Epithelial cell of prostate (primary cell): ENCODE data around the gene PTPRG.

Source experiments
- DNase-seq: peaks from one replicate; pipeline ENCODE4 v3.0.0-alpha.2; 2011; ENCODE audit warnings: low read depth, low spot score
- H3K27ac ChIP-seq: fragments of 450-650 bp; 2 replicates; pipeline ENCODE4 v1.5.1; 2017; ENCODE audit warnings: mild to moderate bottlenecking

PTPRG gene

DNA sequence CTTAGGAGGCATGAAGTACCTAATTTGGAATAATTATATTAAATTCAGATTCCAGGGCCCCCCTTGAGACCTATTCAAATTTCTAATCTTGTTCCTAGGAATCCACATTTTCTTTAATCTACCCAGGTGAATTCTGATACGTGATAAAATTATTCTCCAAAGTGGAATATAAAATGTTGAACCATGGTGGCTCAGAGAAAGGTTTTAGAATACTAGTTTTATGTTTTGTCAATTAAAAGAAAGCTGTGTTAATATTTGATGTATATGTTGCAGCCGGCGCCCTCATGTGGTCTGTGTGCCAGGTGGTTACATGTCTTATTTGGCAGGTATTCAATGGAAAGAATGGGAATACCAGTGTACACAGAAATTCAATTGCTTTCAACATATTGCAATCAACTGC is 490.1 kb downstream of the PTPRG start:
- no peak overlapping the region for H3K27ac ChIP-seq
- DNase-seq = peak; percentile 6

DNA sequence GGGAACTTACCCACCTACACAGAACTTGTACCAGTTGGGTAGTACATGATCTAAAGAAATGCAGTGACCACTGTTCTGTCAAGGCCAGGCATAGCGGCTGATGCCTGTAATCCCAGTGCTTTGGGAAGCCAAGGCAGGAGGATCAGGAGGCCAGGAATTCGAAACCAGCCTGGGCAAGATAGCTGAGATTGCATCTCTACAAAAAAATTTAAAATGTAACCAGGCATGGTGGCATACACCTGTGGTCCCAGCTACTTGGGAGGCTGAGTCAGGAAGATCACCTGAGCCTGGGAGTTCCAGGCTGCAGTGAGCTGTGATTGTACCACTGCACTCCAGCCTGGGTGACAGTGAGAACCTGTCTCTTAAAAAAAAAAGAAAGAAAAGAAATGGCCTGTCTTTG is 491.0 kb downstream of the PTPRG start:
- H3K27ac ChIP-seq = no peak overlapping the region
- no peak for DNase-seq

DNA sequence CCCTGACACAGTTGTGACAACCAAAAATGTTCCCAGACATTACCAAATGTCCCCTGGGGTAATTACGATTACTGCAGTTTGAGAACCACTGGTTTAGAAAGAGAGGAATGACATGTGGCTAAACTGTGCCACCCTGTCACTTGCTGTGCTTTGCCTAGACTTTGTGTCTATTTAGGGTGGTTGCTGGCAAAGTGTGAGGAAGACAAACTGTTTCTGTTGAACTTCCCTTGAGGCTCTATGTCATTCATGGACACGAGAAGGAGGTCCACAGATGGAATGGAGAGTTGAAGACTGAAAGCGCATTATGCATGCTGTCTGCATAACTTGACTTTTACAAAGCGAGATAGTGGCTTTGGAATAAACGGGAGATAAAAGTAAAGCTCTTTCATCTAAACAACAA is 495.3 kb downstream of the PTPRG start:
- no peak for DNase-seq
- H3K27ac ChIP-seq = no peak overlapping the region

DNA sequence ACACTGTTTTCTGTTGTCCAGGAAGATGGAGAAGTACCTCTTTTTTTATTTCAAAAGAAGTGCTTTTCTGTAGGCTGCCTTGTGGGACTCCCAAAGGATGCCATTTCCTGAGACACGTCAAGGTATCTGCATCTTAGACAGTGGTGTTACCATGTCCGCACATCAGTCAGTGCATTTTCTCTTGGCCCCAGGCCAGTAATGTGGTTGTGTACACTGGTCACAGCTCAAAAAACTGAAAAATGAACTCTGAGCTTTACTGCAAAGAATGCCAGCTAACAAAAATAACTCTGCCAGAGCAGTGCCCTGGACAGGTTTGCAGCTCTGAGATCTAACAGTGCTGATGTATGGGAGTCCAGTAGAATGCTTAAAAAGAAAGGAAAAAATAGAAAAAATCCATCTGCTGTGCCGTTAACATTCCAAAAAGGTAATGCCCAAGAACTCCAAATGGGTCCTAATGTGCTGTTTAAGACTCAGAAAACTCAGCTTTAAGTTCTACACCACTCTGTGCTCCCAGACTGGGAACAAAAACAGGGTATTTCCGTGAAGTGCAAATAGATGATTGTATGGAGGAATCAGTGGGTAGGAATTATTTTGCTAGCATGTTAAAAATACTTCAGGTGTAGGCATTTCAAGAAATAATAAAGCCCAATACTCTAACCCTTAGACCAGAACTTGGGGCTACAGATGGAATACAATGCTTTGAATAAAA is 496.1 kb downstream of the PTPRG start:
- H3K27ac ChIP-seq = no peak overlapping the region
- no peak for DNase-seq

DNA sequence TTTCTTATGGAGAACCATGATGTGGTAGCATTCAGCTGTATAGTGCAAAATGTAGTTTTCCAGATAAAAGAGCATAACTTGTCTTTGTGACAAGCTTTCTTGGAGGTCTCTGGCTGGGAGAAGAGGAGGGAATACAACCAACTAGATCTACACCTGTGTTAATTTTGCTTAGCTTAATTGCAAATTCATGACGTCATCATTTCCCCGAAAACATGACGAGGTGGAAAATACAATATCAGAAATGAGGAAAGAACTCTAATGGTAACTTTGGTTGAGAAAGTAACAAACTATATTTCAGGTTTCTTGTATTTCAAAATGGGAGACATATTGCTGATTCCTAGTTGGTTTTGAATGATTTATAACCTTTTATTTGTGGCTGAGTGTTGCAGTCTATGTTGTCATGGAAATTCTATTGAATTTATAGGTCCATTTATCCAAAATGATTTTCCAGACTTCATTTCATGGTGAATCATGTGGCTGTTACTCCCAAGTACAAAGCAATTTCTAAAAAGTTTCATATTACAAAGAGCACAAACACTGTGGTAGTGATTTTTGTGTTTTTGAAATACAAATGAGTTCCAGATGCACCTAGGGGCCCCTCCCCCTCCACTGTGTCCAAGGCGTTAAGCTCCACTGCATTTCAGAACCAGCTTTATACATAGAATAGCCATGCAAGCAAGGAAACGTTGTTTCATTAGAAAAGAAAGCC is 504.8 kb downstream of the PTPRG start:
- H3K27ac ChIP-seq = no peak overlapping the region
- no peak for DNase-seq

DNA sequence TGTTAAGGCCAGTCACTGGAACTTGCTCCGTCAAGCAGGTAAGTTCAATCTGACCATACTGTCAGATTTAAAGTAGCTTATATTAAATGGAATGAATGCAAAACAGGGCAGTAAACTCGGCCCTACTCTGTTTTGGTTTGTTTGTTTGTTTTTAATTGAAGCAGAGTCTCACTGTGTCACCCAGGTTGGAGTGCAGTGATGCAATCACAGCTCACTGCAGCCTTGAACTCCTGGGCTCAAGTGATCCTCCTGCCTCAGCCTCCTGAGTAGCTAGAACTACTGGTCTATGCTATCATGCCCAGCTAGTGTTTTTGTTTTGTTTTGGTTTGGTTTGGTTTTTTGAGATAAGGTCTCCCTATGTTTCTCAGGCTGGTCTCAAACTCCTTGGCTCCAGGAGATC is 507.0 kb downstream of the PTPRG start:
- no peak for DNase-seq
- no peak overlapping the region for H3K27ac ChIP-seq

DNA sequence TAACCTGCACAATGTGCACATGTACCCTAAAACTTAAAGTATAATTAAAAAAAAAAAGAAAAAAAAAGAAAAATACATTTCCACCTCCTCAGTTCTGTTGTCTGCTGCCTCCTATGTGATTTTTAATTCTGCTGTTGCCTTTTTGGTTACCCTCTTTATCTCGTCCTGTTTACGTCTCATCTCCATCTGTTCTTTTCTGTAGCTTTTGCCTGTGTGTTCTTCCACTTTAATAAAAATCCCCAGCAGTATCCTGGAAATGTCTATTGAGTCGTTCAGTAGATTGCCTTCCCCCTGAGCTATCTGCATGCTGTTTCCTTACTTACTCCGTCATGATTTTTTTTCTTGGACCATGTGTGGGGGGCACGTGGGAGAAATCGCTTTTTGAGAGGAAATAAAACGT is 509.5 kb downstream of the PTPRG start:
- H3K27ac ChIP-seq = no peak overlapping the region
- DNase-seq = no peak

DNA sequence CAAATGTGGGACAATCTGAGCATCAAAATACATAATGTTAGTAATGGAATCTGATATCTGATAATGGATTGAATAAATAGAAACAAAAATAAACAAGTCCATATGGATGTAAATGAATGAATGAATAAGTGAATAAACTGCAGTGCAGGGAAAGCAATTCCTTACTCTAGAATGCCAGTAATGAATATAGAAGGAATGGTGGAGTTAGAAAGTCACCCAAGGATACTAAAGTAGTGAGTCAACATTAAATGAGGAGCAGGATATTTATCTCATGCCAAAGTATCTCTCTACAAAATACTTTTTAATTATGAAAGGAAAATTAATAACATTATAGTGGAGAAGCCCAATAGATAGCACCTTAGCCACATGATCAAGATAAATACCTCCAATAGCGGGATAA is 511.7 kb downstream of the PTPRG start:
- H3K27ac ChIP-seq = no peak overlapping the region
- DNase-seq = no peak

DNA sequence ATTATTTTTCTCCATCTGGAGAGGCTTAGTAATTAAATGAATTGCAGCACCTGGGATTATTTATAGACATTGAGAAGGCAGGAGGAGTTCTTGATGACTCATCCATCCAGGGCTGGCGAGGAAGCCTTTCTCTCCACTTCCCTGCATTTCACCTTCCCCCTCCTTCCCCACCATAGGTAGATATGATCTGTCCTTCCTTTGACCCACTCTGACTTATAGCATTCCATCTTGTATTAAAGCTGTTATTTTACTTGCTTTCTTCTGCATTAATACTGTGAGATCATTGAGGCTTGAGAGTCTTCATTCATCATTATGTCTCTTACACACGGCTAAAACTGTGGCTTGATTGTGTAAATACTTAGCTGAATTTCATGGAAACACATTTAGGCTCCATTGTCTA is 523.2 kb downstream of the PTPRG start:
- no peak overlapping the region for H3K27ac ChIP-seq
- no peak for DNase-seq

DNA sequence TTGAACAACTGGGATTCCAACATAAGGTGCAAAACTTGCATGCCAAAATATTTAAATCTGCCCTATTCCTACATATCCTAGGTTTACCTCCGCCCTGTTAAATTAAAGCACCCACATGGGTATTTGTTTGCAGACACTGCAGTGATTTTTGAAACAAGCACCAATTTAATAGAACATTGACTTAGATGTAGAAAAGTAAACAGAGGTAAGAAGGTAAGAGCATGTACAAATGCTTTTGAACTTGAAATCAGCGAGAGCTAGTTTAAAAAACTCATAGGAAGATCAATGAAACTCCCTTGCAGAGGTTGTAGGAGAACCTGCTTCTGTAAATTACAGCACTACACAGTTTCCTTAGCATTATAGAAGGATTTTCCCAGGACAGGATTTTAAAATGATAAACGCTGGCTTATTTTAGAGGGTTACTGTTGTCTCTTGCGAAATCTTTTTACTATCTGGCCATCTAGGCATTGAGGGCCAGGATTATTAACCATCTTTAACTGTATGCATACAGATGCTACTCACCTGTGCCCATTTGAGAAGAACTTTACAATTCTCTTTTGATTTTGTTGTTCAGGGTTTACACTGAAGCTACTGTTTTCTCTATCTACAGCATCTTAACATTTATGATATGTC is 527.2 kb downstream of the PTPRG start:
- no peak overlapping the region for H3K27ac ChIP-seq
- no peak for DNase-seq

DNA sequence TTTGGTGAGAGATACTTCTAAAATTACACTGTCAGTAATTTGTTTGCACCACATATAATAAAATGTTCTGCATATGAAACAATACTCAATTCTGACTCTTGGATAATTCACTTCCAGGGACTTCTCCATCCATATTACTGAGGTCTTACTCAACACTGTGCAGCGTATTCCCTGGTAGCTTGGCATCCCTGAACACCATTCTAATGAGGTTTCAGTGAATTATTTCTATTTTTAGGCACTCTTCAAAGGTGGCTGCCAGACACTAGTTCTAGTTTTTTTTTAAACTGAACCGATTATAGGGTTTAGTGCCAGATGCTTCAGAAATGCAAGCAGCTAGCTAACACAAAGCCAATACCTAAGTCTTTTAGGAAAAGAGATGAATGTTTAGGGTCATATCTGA is 528.7 kb downstream of the PTPRG start:
- no peak for DNase-seq
- H3K27ac ChIP-seq = no peak overlapping the region

DNA sequence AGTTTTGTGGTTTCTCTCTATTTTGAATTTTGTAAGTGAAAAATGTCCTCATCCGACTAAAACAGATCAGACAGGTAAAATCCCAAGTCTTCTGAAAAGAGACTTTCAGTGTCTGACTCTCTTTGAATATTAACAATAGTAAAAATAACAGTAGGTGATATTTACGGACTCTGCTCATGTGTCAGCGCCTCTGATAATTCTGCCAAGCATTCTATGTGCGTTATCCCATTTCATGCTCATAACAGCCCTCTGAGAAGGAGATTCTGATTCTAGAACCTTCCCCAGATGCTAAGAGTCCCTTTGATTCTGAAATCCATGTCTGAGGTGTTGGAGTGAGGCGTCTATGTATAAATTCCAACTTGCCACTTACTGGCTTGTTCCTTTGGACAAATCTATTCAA is 529.1 kb downstream of the PTPRG start:
- no peak overlapping the region for H3K27ac ChIP-seq
- DNase-seq = no peak

DNA sequence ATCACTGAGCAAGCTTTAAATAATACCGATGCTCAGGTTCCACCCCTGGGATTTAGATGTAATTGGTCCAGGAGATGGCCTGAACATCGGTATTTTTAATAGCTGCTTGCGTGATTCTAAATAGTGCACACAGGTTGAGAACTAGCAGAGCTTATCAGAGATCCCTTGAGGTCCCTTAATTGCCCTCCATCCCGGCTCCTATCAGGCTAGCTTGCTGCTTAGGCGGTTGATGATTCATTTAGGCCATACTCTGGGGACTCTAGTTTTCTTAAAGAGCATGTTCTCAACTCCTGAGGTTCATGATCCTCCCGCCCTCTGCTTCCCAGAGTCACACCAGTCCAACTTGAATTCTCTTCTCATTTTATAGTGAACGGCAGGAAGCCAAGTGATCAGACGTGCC is 531.7 kb downstream of the PTPRG start:
- no peak for DNase-seq
- no peak overlapping the region for H3K27ac ChIP-seq

DNA sequence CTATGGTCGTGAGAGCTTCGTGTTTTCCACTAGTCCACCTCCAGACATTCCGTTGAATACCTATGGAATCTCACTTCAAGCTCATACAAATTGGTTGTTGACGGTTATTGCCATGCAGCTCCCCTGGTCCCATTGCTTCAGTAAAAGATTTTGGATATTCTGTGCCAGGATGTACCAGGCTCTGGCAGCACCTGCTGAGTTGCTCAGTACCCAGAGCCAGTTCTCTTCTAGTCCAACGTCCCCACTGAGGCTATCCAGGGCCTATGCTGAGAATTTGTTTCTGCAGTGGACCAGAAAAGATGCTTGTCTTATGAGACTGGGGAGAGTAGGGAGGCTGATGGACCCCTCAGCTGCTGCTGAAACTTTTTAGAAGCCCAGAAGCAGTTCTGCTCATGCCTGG is 533.1 kb downstream of the PTPRG start:
- no peak overlapping the region for H3K27ac ChIP-seq
- no peak for DNase-seq

DNA sequence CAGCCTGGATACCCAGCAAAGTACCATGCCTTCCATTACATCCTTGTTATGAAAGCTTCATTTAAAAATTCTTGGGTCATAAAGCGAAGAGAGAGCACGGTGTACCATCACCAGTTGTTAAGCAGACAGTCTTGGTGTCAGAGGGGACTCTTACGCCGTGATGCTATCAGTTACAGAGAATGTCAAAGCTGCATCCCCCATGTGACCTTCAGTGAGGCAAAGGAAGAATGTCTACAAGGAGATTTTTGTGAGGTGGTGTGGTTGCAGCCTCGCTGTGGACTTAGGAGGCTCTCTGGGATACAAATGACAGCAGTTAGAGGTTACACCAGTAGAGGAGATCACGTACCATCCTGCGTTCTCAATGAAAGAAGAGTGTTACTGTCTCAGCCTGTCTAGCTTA is 533.7 kb downstream of the PTPRG start:
- H3K27ac ChIP-seq = no peak overlapping the region
- DNase-seq = no peak

DNA sequence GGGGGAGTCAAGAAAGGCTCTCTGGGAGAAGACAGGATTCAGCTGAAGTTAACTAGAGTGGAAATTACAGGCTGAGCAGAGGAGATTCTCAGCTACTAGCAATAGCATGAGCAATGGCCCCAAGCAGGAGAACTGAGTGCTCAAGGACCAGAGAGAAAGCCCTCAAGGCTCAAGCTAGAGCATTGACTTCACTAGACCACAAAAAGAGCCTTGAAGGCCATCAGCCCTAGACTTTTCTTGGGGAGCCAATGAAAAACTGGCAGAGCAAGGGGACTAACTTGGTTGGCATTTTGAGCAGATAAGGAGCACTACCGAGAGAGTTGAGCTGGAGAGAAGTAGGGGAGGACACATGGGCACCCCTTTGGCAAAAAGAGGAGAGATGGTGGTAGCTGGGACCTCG is 534.4 kb downstream of the PTPRG start:
- H3K27ac ChIP-seq = no peak overlapping the region
- DNase-seq = no peak

DNA sequence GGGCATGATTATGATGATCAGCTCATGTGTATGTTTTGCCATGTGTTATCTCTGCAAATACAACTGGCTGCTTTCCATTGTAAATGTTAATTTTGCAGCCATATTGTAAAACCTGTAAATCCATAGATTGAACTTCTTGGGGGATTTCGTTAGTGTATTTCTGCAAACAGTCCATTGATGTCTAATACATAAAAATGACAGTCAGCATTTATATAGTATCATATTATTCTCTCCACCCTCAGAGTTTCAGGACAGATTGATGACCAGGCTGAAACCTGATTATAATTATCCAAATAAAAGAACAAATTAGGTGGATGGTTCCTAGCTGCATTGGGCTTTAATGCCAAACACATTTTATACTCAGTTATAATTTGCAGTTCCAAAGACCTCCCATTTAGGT is 535.1 kb downstream of the PTPRG start:
- H3K27ac ChIP-seq = no peak overlapping the region
- no peak for DNase-seq

DNA sequence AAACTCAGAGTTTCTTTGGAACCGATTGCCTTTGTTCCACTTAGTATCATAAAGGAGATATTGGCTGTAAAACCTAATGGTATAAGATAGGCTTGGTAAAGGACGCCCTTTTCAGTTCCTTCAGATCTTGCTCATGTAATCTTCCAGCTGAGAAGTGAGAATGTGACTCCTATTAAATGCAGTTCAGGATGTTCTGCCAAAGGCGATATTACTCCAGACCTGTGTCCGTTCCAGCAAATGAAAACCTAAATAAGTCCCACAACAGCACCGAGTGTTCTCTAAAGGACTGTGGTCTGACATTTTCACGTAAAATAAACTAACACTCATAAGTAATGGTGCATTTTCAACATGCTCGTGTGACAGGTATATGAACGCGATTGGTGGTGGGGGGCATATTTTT is 535.8 kb downstream of the PTPRG start:
- no peak overlapping the region for H3K27ac ChIP-seq
- DNase-seq = no peak

DNA sequence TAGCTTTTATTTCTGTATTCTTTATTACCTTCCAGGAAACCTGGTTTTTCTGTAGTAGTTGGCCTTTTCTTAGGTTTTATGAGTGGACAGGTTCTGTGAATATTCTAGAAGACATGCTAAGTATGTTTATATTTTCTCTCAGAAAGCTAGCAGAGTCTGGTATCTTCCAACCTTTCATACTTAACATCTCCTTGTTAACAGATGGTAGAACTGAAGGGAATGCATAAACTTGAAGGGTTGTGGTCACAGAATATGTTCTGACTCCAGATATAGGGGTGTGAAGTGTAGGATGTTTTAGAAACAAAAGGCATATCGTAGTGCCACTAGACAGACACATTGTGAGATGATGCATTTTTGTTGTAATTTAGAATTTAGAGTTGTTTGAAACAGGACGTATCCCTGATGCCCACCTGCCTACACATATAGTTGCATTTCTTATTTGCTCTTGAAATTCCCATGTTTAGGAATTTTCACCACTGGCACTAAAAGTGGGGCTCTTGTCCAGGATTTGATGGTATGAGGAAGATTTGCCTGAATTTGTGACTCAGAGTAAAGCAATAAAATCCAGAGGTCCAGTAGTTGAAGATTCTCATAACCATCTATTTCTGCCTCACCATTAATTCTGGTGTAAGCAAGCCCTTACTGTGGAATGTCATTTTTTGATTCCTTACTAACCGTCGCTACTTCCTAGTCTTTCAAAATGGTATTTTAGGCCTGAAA is 537.4 kb downstream of the PTPRG start:
- no peak for DNase-seq
- H3K27ac ChIP-seq = no peak overlapping the region

DNA sequence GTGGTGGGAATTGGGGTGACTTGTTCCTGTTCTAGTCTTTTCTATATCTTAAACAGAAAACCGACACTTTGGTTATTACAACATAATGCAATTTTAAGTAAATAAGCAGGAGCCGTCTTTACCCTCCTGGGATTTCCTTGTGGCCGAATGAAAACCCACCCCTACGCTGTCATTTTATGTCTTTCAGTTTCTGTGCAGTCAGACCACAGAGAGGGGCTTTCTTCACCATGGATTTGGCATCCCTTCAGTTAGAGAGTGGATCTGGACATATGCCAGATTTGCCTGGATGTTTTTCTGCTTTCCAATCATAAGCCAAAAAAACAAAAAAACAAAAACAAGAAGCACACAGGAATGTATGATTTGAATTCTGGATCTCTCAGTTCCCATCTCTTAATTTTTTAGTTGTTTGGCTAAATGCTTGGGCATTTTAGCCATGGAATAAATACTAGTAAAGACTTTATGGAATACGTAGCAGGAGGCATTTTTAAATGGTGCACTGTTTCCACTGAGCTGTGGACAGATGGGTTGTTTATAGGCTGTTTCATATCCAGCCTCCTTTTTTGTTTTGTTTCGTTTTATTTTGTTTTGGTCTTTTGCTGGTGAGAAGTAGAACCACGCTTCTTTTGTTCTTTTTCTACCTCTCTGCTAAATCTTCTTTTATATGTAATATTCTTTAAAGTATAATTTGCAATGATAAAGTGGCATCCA is 539.1 kb downstream of the PTPRG start:
- H3K27ac ChIP-seq = no peak overlapping the region
- no peak for DNase-seq

DNA sequence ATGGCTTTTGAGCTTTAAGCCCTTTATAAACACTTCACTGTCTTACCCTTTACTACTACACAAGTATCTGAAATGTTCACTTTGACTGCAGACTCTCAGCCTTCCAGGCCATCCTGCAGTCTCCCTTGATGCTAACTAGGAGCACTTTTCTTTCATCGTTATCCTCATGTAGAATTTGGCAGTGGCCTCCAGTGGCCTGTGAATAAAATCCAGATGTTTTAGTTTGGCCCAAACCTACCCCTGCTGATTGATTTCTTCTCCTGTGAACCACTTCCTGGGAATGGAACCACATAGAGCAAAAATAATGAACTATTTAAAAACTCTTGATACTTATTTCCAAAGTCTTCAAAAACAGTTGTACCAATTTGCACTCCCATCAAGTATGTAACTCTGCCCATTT is 540.1 kb downstream of the PTPRG start:
- no peak overlapping the region for H3K27ac ChIP-seq
- DNase-seq = no peak
